Activated CD4-positive, alpha-beta memory T cell treated with anti-CD3 and anti-CD28 coated beads, Interleukin-2, amount 10 ng/mL, durations not matched to agents 7 days and 5 days (primary cell): ENCODE data around the gene SLIT1. TPM values are rescaled to one million over a fixed set of nuclear protein-coding genes. Genes with fewer than 3 reads are reported as not detected.

Experiments used
- CTCF ChIA-PET: fragments of 350-600 bp; sonication (Branson Sonifier 250); formaldehyde crosslinking; loops from one replicate; lab custom pipeline; 2021; ENCODE audit warnings: antibody characterized with exemption, inconsistent platforms; lab: Charles Lee
- POLR2A ChIA-PET: fragments of 350-600 bp; sonication (Branson Sonifier 250); formaldehyde crosslinking; loops from one replicate; lab custom pipeline; 2021; ENCODE audit warnings: antibody characterized with exemption; lab: Charles Lee
- DNase-seq: peaks from one replicate; pipeline ENCODE4 v3.0.0-alpha.2; 2020
- H3K27ac Mint-ChIP-seq: one replicate; pipeline ENCODE4 v1.8.0; 2021; ENCODE audit warnings: mild to moderate bottlenecking, mixed read lengths
- H3K27me3 Mint-ChIP-seq: one replicate; pipeline ENCODE4 v1.8.0; 2021; ENCODE audit warnings: mixed read lengths
- H3K36me3 Mint-ChIP-seq: one replicate; pipeline ENCODE4 v1.8.0; 2021; ENCODE audit warnings: low read depth, mixed read lengths
- H3K4me1 Mint-ChIP-seq: one replicate; pipeline ENCODE4 v1.8.0; 2021; ENCODE audit warnings: mixed read lengths
- H3K4me3 Mint-ChIP-seq: one replicate; pipeline ENCODE4 v1.8.0; 2021; ENCODE audit warnings: mild to moderate bottlenecking, mixed read lengths
- H3K9me3 Mint-ChIP-seq: one replicate; pipeline ENCODE4 v1.8.0; 2021; ENCODE audit warnings: mixed read lengths
- total RNA-seq, 2 experiments: library from RNA; stranded (reverse); gene quantifications; one replicate each; pipeline ENCODE4 v1.2.3, GENCODE V29; 2021

The SLIT1 gene
- total RNA-seq, 2 experiments from 2014 or later = 0.30 to 0.35 TPM

- Mint-ChIP-seq H3K27ac (no peak overlapping the region), H3K36me3 (no peaks in the 10 kb centered on the region), H3K4me3 (no peak overlapping the region), H3K9me3 (no peaks in the 10 kb centered on the region), H3K27me3 (no peaks in the 10 kb centered on the region), H3K4me1 (no peaks in the 10 kb centered on the region)
- ChIA-PET CTCF (interaction anchor here (0.7 kb wide), 1 partner anchor 277 kb away, joined by 3 read pairs; no protein-coding TSS in a partner anchor), POLR2A (no interaction called here)
- no peak for DNase-seq
Measured at GRCh38 chr10:96968682-96969423, 216.9 kb downstream of the SLIT1 start.

- no peaks in the 10 kb centered on the region for H3K36me3 Mint-ChIP-seq
- H3K4me1 Mint-ChIP-seq = no peaks in the 10 kb centered on the region
- ChIA-PET POLR2A (no interaction called here), CTCF (no interaction called here)
- H3K4me3 Mint-ChIP-seq = no peak overlapping the region
- H3K27ac Mint-ChIP-seq = no peak overlapping the region
- DNase-seq = no peak
- H3K9me3 Mint-ChIP-seq = no peaks in the 10 kb centered on the region
- no peaks in the 10 kb centered on the region for H3K27me3 Mint-ChIP-seq
Measured at GRCh38 chr10:96967847-96968246, 217.9 kb downstream of the SLIT1 start.

GRCh38 chr10:96964131-96964530 lies 221.6 kb downstream of the SLIT1 start:
- Mint-ChIP-seq H3K27me3 (no peaks in the 10 kb centered on the region), H3K36me3 (no peaks in the 10 kb centered on the region), H3K27ac (no peak overlapping the region), H3K9me3 (no peaks in the 10 kb centered on the region), H3K4me1 (peaks cover 4% of the 10 kb centered on the region), H3K4me3 (no peak overlapping the region)
- CTCF ChIA-PET = interaction anchor here (0.7 kb wide), 1 partner anchor 13 kb away, joined by 3 read pairs; no protein-coding TSS in a partner anchor
- no peak for DNase-seq
- POLR2A ChIA-PET = no interaction called here

GRCh38 chr10:96960872-96961271 lies 224.9 kb downstream of the SLIT1 start:
- POLR2A ChIA-PET = no interaction called here
- no peaks in the 10 kb centered on the region for H3K9me3 Mint-ChIP-seq
- no peak for DNase-seq
- CTCF ChIA-PET = interaction anchor here (1.2 kb wide), 1 partner anchor 112 kb away, joined by 3 read pairs; no protein-coding TSS in a partner anchor
- H3K27ac Mint-ChIP-seq = no peak overlapping the region
- H3K36me3 Mint-ChIP-seq = peaks cover 7% of the 10 kb centered on the region
- no peak overlapping the region for H3K4me3 Mint-ChIP-seq
- H3K27me3 Mint-ChIP-seq = no peaks in the 10 kb centered on the region
- H3K4me1 Mint-ChIP-seq = peaks cover 4% of the 10 kb centered on the region

- H3K9me3 Mint-ChIP-seq = no peaks in the 10 kb centered on the region
- CTCF ChIA-PET = interaction anchor here (1.1 to 1.7 kb wide), 2 partner anchors 49 to 319 kb away, joined by 3 to 5 read pairs; no protein-coding TSS in a partner anchor
- POLR2A ChIA-PET = no interaction called here
- peaks cover 18% of the 10 kb centered on the region for H3K36me3 Mint-ChIP-seq
- H3K4me3 Mint-ChIP-seq = no peak overlapping the region
- DNase-seq = no peak
- no peak overlapping the region for H3K27ac Mint-ChIP-seq
- no peaks in the 10 kb centered on the region for H3K27me3 Mint-ChIP-seq
- H3K4me1 Mint-ChIP-seq = peaks cover 4% of the 10 kb centered on the region
Measured at GRCh38 chr10:96959733-96960132, 226.0 kb downstream of the SLIT1 start.

DNA sequence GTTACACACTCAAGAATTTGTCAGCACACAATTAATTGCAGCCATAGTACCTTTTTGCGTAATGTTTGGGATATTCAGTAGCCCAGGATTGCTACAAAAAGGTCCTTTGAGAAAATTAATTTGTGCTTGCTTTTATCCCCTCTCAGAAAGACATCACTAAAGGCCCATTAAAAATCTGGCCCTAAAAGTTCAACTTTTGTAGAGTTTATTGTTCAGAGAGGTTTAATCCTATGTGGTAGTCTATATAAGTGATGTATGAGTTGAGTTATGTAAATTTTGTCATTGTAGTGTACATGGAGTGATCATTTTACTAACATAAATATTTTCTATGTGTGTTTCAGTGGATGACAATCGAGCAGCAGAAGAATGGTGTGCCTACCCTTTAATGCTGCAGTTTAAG lies 227.7 kb downstream of the SLIT1 start:
- H3K4me3 Mint-ChIP-seq = no peak overlapping the region
- CTCF ChIA-PET = interaction anchor here (0.7 kb wide), 1 partner anchor 853 kb away, joined by 3 read pairs; no protein-coding TSS in a partner anchor
- POLR2A ChIA-PET = no interaction called here
- no peaks in the 10 kb centered on the region for H3K27me3 Mint-ChIP-seq
- DNase-seq = no peak
- H3K36me3 Mint-ChIP-seq = peaks cover 19% of the 10 kb centered on the region
- no peak overlapping the region for H3K27ac Mint-ChIP-seq
- H3K9me3 Mint-ChIP-seq = no peaks in the 10 kb centered on the region
- H3K4me1 Mint-ChIP-seq = peaks cover 4% of the 10 kb centered on the region

DNA sequence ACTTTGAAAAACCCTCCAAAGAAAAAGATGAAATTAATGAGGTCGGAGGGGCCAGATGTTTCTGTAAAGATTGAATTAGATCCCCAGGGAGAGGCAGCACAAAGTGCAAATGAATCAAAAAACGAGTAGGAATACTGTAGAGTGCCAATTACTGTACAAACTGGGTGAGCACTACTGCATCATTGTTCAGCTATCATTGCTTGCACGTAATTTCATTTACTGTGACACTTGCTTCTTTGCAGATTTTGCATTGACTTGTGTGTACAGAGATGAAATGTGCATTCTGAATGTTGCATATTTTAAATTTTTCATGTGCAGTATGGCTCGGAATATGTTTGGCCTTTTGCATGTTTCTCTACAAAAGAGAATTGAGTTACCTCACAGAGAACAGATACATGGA lies 230.0 kb downstream of the SLIT1 start:
- Mint-ChIP-seq H3K9me3 (no peaks in the 10 kb centered on the region), H3K36me3 (peaks cover 27% of the 10 kb centered on the region), H3K27ac (no peak overlapping the region), H3K4me3 (no peak overlapping the region), H3K27me3 (no peaks in the 10 kb centered on the region), H3K4me1 (peaks cover 1% of the 10 kb centered on the region)
- CTCF ChIA-PET = interaction anchor here (1.7 kb wide), 1 partner anchor 81 kb away, joined by 5 read pairs; no protein-coding TSS in a partner anchor
- no peak for DNase-seq
- POLR2A ChIA-PET = no interaction called here

- ChIA-PET POLR2A (no interaction called here), CTCF (no interaction called here)
- H3K4me1 Mint-ChIP-seq = peaks cover 5% of the 10 kb centered on the region
- H3K27me3 Mint-ChIP-seq = no peaks in the 10 kb centered on the region
- peaks cover 31% of the 10 kb centered on the region for H3K36me3 Mint-ChIP-seq
- H3K4me3 Mint-ChIP-seq = no peak overlapping the region
- no peak overlapping the region for H3K27ac Mint-ChIP-seq
- no peaks in the 10 kb centered on the region for H3K9me3 Mint-ChIP-seq
- DNase-seq = no peak
Measured at GRCh38 chr10:96951954-96952353, 233.8 kb downstream of the SLIT1 start.

DNA sequence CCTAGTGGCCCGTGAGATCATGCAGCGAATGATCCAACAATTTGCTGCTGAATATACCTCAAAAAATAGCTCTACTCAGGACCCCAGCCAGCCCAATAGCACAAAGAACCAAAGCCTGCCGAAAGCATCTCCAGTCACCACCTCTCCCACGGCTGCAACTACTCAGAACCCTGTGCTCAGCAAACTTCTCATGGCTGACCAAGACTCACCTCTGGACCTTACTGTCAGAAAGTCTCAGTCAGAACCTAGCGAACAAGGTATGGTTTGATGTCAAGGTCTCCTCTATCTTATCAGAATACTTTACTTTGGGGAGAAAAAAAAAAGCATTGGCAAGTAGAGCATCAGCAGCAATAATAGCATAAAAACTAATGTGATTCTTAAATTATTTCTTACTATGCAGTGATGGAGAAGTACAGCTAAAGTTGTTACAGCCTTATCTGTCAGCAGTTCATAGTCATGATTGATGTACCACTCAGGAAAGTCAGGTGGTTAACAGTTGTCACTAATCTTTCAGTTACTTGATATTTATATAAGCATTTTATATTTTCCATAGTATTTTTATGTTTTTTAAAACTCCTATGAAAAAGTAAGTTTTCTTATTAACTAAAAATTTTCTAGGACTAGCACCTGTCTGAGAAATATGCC lies 236.6 kb downstream of the SLIT1 start:
- CTCF ChIA-PET = no interaction called here
- no peaks in the 10 kb centered on the region for H3K9me3 Mint-ChIP-seq

More for the DNA sequence above, 236.6 kb downstream of the SLIT1 start:
- Mint-ChIP-seq H3K4me1 (peaks cover 5% of the 10 kb centered on the region), H3K27ac (no peak overlapping the region), H3K4me3 (no peak overlapping the region), H3K27me3 (no peaks in the 10 kb centered on the region), H3K36me3 (peaks cover 18% of the 10 kb centered on the region)
- DNase-seq = no peak
- POLR2A ChIA-PET = no interaction called here

Other genes starting within 250 kb of the SLIT1 start
- gene ARHGAP19, start 106.7 kb upstream of the SLIT1 start, total RNA-seq = 10 to 100 TPM; 47.0 to 54.4 TPM
- gene FRAT1, start 133.3 kb upstream of the SLIT1 start, total RNA-seq = 1 to 10 TPM; 6.9 to 7.6 TPM
- gene FRAT2, start 148.8 kb upstream of the SLIT1 start, total RNA-seq = 10 to 100 TPM; 11.1 to 11.5 TPM
- gene RRP12, start 215.4 kb upstream of the SLIT1 start, total RNA-seq = 10 to 100 TPM; 16.2 to 18.1 TPM
- gene PGAM1, start 240.2 kb upstream of the SLIT1 start, total RNA-seq = 100 to 1,000 TPM; 509 to 514 TPM